UCSD-AML1 (cell line): ENCODE data around the gene ADARB2.

Source experiments
- DNase-seq: peaks from one replicate; lab custom pipeline; 2025; ENCODE audit not compliant: unreplicated experiment; lab: John Stamatoyannopoulos, UW

ADARB2 gene

DNA sequence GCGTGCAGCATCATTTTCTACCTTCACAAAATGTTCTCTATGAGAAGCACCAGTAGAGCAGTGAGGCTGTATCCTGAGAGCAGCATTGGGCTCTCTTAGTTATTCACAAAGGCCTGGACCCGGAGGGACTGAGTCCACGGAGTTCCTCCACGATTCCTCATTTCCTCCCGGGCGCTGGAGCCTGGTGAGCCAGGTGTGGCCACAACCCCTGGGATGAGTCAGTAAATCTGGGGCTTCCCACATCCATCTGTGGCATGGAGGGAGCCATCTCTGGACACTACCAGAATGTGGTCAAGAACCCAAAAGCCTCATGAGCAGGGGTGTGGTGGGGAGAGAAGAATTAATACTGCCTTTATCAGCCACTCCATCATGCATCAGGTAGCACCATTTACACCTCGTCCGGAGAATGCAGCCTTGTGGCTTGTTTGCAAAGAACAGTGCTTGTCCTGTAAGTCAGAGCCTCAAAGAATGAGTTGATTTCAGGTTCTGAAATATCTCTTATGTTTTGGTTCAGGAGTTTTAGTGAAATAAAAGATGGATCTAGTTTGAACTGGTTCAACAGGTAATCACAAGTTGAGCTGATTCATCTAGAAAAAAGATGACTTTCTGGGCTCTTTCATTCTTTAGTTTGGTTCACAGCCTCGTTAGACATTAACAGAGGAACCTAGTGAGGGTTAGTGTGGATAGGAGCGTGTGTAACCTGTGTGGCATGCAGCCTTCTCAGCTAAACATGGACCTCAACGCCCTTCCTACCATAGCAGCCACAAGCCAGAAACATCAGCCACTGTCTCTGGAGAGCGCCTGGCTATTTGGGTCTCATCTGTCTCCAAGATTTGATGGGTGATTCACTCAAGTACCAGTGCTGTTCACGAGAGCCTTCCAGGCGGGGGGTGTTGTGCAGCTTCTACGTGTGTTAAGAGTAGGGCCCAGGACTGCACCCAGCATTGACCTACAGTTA, 586.0 kb downstream of the ADARB2 start:
- DNase-seq = no peak

DNA sequence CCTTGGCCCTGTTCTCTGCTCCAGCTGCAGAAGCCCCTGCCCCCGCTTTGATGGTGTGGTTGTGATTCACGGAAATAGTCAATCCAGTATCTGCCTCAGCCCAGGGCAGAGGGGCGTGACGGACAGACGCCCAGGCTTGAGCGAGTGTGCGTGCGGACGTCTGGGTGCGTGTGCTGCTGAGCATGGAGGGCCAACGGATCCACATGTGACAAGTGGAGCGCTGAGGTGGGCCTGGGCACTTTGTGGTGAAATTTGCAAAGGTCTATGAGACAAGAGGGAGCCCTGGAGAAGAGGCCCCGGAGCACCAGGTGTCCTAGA, 586.7 kb downstream of the ADARB2 start:
- DNase-seq = no peak

DNA sequence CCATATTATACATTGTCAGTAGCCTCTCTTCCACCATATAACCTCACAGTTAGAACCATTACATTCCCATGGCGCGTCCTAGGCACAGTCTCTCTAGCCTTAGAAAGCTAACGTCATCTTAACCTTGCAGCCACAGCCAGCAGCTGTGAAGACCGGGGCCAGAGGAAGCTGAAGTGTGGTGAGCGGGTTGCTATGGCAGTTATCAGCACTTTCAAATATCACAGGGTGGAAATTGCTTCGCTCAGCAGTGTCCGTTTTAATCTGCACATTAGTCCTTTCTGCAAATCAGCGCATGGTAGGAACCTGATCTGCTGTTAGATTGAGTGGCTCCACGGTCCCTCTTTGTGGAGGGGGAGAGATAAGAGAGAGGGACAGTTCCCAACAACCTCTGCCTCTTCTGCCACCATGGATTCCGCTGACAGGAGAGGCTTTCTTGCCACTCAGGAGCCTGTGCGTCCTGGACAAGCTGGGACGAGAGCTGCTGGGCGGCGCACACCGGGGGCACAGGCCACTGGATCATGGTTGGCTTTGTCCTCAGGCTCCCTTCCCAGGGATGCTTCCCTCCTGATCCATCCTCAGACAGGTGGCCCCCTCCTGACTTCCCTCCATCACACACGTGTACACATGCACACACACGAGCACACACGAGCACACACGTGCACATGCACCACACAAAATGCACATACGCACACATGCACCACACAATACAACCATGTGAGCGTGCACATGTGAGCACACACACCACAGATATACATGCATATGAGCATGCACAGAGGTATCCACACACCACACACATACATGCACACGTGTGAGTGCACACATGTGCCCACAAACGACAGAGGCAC, 587.3 kb downstream of the ADARB2 start:
- peak; percentile 34 for DNase-seq

DNA sequence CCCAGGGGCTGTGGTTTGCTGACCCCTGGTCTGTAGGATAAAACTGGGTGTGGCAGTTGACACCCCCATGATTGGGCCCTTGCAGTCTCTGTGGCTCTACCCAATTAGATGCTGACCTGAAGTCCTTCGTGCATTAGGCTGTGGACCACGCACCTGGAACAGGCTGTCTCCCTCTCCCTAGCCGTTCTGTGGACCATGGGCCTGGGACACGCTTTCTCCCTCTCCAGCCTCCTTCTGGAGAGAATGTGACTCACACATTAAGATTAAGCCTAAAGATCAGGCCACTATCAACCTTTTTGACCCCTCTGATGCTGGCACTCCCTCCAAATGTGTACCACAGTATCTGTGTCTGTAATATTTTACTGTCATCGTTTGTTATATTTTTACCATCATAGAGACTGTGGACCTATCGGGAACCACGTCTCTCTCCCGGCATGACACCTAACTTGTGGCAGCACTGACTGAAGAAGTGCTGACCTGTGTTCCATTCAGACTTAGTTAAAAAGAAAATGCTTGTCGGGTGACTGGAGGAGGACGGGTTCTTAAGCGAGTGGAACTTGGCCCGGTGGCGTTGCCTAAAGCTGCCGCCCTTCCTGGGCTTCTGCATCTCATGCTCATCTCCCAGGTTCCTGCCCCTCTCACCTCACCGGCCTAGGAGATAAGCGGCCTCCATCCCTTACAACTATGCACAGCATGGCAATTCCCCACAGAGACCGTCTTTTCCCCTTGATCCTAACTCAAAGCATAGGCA, 588.3 kb downstream of the ADARB2 start:
- no peak for DNase-seq

DNA sequence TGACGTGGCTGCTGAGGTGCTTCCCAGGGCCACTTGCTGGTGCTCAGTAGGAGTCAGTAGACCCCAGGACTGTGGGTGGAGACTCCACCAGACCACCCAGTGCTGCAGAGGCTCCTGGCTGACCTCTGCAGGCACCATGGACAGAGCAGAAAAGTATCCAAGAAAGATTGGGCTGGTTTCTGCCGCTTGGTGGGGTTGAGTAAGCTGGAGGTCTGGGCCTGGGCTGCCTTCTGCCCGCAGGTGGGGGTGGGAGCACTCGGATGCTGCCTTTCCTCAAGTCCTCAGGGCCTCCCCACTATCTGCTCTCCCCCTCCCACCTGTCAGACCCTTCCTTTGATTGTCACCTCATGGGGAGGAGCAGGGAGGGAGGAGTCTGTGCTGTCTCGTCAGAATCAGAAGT, 589.5 kb downstream of the ADARB2 start:
- no peak for DNase-seq

DNA sequence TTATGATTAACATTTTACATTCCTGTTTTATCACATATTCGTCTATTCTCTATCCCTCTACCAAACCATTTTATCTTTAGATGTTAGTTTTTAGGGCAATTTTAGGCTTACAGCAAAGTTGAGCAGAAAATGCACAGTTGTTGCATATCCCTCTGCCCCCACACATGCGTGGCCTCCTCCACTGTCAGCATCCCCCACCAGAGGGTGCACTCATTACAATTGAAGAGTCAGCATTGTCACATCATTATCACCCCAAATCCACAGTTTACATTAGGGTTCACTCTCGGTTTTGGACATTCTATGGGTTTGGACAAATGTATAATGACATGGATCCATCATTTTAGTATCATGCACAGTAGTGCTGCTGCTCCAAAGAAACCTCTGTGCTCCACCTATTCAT, 594.7 kb downstream of the ADARB2 start:
- DNase-seq = no peak

DNA sequence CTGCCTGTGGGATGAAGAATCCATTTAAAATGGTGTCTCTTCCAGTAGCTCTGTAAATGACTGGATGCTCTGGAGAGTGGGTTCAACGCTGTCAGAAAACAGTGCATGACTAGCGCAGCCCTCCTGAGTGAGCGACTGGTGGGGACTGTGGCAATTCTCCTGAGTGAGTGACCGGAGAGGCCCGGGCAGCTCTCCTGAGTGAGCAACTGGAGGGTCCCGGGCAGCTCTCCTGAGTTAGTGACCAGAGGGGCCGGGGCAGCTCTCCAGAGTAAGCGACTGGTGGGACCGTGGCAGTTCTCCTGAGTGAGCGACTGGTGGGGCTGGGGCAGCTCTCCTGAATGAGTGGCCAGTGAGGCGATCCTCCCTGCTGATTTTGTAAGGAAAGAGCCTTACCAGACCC, 595.6 kb downstream of the ADARB2 start:
- DNase-seq = no peak

DNA sequence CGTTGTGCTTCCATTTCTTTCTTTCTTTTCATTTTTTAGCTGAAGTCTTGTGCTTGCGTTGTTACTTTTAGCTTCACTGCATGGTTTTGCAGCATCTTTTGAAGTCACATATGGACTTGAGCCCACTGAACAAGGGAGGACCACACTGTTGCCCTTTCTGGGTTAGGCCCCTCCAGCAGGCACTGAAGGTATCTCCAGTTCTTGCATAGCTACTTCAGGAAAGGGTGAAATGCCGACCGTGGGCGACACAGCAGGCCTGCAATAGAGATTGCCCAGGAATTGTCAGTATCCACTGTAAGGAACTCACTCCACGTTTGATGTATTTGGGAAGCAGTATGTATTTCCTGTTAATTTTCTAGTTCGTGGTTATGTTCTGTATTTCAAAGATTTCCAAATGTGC, 596.1 kb downstream of the ADARB2 start:
- DNase-seq = no peak

DNA sequence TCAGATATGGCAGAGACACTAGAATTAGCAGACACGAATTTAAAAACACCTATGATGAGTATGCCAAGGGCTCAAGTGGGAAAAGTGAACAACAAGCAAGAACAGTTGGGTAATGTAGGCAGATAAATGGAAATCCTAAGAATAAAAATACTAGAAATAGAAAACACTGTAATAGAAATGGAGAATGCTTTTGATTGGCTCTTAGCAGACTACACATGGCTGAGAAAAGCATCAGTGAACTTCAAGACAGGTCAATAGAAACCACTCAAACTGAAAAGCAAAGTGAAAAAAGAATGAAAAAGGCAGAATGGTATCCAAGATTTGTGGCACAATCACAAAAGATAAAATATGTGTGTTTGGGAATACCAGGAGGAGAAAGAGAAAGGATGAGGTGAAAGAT, 598.8 kb downstream of the ADARB2 start:
- DNase-seq = no peak

DNA sequence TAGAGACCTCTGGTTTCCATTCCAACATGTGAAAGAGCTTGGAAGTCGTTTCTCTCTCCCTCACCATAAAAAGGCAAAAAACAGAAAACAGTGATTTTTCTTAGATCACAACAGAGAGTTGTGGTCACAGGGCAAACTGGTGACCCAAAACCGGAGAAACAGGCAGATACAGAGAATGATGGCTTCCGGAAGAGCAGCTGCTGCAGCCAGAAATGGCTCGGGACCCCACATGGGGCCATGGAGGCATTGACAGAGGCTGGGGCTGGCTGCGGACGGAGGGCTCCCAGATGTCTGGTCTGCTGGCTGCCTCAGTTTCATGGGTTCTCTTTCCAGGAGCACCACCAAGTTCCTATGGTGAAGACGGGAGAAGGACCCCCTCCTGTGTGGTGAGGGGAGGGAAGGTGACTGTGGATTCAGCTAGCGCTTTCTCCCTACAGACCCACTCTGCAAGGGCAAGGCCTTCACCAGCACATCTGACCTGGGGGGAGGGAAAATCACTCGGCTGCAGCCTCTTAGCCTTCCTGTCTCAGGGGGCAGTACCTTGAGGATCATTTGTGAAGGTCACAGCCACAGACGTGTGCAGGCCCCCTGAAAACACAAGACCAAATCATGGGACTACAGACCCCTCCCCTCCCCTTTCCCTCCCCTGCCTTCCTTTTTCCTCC, 599.7 kb downstream of the ADARB2 start:
- DNase-seq = no peak

DNA sequence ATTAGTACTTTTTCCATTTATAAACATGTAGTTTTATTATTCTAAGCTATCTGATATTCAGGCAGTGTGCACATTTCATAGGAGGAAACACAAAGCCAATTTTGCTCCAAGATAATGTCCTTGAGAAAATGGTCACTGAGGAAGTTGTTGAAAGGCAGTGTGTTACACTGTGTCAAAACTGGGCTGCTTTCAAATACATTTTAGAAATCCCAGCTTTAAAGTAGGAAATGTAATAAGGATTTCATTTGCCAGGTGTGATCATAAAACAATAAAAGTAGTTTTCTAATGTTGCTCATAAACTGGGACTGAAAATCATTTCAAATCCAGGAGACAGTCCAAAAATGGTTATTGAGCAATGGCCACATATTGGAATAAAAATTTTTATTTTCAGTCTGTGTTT, 601.1 kb downstream of the ADARB2 start:
- DNase-seq = no peak

DNA sequence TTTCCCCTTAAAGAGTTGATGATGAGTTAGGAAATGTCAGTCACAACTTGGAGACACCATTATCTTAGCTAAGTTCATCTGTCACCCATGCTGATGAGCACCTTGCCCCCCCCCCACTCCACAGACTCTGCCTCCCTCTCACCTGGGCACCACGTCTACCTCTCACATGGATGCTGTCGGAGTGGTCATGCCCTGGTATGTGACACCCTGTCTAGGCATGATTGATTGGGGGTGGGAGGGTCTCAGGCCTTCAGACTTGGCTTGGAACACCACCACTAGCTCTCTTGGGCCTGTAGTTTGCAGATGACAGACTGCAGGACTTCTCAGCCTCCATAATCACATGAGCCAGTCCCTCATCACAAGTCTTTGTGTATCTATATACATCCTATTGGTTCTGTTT, 603.2 kb downstream of the ADARB2 start:
- DNase-seq = no peak

DNA sequence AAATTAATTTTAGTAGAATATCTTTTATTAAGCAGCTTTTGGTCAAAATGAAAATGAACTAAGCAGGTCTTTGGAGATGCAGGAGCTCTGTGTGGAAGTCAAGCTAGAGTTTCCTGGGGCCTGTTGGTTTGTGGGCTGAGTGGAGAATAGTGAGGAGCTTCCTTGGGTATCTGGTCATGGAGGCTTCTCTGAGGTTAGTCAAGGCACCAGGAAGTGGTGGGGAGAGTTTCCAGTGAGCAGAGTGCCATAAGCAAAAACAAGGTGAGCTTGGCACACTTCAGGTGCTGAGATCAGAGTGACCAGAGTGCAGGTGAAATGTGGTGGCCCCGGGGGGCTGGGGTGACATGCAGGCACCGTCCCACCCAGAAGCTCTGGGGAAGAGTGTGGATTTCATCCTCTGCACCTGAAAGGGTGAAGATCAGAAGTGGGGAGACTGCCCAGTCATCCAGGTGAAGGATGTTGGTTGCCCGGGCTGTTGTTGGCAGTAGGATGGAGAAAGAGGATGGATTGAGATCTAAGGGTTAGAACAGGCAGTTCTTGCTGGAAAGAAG, 603.8 kb downstream of the ADARB2 start:
- DNase-seq = no peak

DNA sequence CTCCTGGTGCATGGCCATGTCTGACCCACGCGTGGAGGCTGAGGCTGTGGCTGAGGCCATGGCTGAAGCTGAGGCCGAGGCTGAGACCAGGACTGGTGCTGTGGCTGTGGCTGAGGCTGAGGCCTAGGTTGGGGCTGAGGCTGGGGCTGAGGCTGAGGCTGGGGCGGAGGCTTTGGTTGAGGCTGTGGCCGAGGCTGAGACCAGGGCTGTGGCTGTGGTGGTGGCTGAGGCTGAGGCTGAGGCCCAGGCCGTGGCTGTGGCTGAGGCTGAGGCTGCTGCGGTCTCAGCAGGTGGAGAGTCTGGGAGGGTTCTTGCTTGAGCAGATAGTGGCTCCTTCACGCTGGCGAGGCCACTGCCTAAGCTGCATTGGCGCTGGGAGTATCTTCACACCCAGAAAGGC, 604.7 kb downstream of the ADARB2 start:
- DNase-seq = no peak

DNA sequence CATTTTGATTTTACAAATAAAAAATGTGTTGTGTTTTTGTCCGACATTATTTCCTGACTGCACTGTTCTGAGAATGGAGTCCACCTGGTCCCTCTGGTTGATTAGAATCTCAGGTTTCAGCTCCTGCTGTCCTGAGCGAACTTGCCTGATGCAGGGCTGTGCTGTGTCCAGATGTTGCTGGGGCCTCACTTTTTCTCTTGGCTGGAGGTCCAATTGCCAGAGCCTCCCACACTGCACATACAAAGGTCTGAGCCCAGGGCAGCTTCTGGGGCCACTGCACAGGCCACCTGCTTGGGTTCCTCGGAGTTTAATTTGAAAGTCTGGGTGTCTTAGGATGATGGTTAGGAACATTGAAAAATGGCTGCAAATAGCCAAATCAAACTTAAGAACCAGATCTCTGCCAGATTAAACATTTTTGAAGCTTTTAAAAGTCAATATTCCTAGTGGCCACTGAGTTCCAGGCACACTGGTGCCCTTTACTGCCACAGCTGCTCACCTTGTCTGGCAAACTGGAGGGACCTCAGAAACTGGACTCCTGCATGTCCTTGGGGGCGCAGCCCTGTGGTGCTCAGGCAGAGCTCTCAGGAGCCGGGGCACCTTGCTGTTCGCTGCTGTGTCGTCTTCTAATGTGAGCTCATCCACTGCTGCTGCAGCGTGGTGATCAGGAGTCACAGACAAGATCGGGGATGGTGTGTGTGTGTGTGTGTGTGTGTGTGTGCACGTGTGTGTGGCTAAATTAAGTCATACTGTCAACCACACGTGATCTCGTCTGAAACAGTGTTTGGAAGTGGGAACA, 606.1 kb downstream of the ADARB2 start:
- no peak for DNase-seq

DNA sequence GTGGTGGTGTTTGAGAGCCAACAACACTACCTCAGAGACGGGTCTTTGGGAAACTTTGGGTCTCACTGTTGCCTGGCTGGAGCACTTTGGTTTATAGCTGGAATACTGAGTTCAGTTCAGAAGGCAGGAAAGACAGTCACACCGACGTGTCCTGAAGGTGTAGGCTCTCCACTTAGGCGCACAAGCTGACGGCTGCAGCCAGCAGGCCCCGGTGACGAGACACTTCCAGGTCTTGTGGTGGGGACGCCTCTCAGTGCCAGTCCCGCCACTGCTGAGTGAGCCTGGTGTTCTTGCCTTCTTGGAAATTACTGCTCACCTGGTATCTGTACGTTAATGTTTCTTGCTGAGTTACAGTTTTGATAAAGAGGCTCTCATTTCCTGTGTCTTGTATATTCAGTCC, 607.1 kb downstream of the ADARB2 start:
- no peak for DNase-seq

DNA sequence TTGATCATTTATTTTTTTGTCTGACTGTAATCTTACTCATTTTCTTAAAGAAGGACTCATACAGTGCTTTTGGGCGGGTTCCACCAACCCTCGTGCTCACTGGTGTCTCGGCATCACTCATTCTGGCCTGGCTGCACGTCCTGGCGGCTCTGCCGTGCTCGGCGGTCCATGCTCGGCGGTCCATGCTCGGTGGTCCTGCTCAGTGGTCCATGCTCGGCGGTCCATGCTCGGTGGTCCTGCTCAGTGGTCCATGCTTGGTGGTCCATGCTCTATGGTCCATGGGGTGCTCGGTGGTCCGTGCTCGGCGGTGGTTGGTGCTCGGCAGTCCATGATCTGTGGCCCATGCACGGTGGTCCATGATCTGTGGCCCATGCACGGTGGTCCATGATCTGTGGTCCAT, 608.7 kb downstream of the ADARB2 start:
- no peak for DNase-seq

DNA sequence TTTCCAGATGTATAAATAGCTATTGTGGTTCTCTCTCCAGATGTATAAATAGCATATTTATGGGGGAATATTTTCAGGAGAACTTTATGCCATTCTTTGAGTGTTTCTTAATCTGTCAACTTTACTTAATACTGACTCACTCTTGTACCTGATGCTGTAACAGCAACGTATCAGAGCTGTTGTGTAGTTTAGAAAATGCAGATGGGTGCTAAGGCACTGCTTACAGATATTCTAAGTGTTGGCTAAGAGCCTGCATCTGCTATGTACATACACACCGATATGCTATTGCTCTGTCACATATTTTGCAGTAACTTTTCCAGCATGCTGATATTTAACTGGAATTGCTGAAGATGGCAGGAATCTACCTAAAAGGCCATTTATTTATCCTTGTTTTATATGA, 609.2 kb downstream of the ADARB2 start:
- no peak for DNase-seq

DNA sequence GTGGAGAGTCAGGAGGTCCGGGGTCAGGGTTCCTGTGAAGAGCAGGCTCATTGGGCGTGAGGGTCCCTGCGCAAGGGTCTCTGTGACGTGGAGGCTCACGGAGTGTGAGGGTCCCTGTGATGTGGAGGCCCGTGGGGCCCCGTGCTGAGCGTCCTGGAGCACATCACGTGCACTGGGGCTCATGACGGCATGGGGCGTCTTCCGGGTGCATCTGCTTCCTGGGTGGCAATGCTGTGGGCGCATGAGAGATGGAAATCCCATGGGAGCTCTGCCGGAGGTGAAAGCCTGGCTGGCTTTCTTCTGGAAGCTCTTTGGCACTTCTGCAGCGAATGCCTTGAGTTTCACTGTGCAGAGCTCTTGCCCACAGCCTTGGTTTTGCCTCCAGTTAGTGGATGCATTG, 609.7 kb downstream of the ADARB2 start:
- no peak for DNase-seq
